Body of pancreas (tissue), 4 donors: Measurements from ENCODE around the gene CNNM4. TPM values are rescaled to one million over a fixed set of nuclear protein-coding genes. Genes with fewer than 3 reads are reported as not detected.

Experiments
- ATAC-seq: fragments of 150-250 bp; one replicate; pipeline ENCODE4 v1.9.1; 2016
- DNase-seq, 4 donors: peaks; one replicate each; pipeline ENCODE4 v3.0.0-alpha.2; 2019
- H3K27ac ChIP-seq, 4 donors: fragments of 200-600 bp; sonication (generic); 1 replicate in 3 of 4; 2 replicates in 1 of 4; pipeline versions ENCODE4 v1.5.1 to v1.6.1; 2016 to 2019; ENCODE audit warnings: mild to moderate bottlenecking in 1 of 4, mixed read lengths in 1 of 4, moderate library complexity in 1 of 4
- H3K27me3 ChIP-seq, 2 donors: fragments of 200-600 bp; sonication (generic); one replicate each; pipeline ENCODE4 v1.6.0; 2016; ENCODE audit warnings: mild to moderate bottlenecking in 1 of 2
- H3K36me3 ChIP-seq, 2 donors: fragments of 200-600 bp; sonication (generic); replicated peaks in 1 of 2; 2 replicates each; pipeline ENCODE4 v1.5.1; 2016; ENCODE audit warnings: low read depth in 2 of 2; ENCODE audit not compliant: insufficient read depth in 1 of 2
- H3K4me1 ChIP-seq: fragments of 200-600 bp; sonication (generic); one replicate; pipeline ENCODE4 v1.6.0; 2016
- H3K4me3 ChIP-seq, 2 donors: fragments of 200-600 bp; sonication (generic); 1 replicate in 1 of 2; 2 replicates in 1 of 2; pipeline ENCODE4 v1.5.1; 2016 to 2019
- H3K9me3 ChIP-seq, 3 donors: fragments of 200-600 bp; sonication (generic); 1 replicate in 2 of 3; 2 replicates in 1 of 3; pipeline ENCODE4 v1.5.1; 2016
- CTCF ChIP-seq, 7 experiments: fragments of 450-650 bp in 4 of 7; fragments of 200-600 bp in 3 of 7; sonication (generic) in 3 of 7; IDR thresholded peaks; one replicate each; pipeline ENCODE4 v1.5.1; 2016 to 2019; ENCODE audit warnings: antibody characterized with exemption in 7 of 7
- POLR2A ChIP-seq, 3 donors: fragments of 450-650 bp; IDR thresholded peaks; one replicate each; pipeline ENCODE4 v1.6.1; 2016; ENCODE audit warnings: antibody characterized with exemption in 3 of 3, mild to moderate bottlenecking in 2 of 3
- WGBS, 2 donors: methylation state at CpG; one replicate each; pipeline ENCODE4 v1.1.5; 2017; 5-methylcytosine and 5-hydroxymethylcytosine counted together
- intact Hi-C: fragments of 100-400 bp; cut with DNase I; formaldehyde crosslinking; loops from one replicate; pipeline ENCODE4 v1.15.1; 2023
- total RNA-seq, 2 donors: library from RNA; depleted of rRNA; stranded (reverse); fragments of >200 nt; gene quantifications; one replicate each; pipeline ENCODE4 v1.1.0, GENCODE V29; 2016

The CNNM4 gene
- total RNA-seq, 2 donors from 2014 or later: 4.3 to 7.8 TPM

GRCh38 chr2:96726131-96726530, 34.6 kb upstream of the CNNM4 start:
- H3K36me3 ChIP-seq: peaks cover 0 to 11% of the 10 kb centered on the region in 2 donors
- H3K9me3 ChIP-seq: no peaks in the 10 kb centered on the region
- WGBS, 2 donors: 85 to 86% methylated on average over 4 of the region's 4 CpGs
- no peak overlapping the region for H3K27ac ChIP-seq
- intact Hi-C loops: no loop called here
- no peaks in the 10 kb centered on the region for H3K27me3 ChIP-seq
- no peak overlapping the region for H3K4me3 ChIP-seq
- no peak for TF ChIP-seq CTCF (IDR thresholded peaks at IDR 0.05)
- TF ChIP-seq POLR2A (IDR thresholded peaks at IDR 0.05): no peak
- no peaks in the 10 kb centered on the region for H3K4me1 ChIP-seq
- ATAC-seq (no peak), DNase-seq (no peak)

- H3K4me1 ChIP-seq: no peaks in the 10 kb centered on the region
- no peak for DNase-seq
- 83 to 91% methylated on average over 5 of the region's 5 CpGs for WGBS, 2 donors
- peaks cover 0 to 13% of the 10 kb centered on the region in 2 donors for H3K36me3 ChIP-seq
- no peak for ATAC-seq
- H3K9me3 ChIP-seq: no peaks in the 10 kb centered on the region
- H3K4me3 ChIP-seq: no peak overlapping the region
- H3K27me3 ChIP-seq: no peaks in the 10 kb centered on the region
- intact Hi-C loops: no loop called here
- TF ChIP-seq CTCF (IDR thresholded peaks at IDR 0.05) (no peak), POLR2A (IDR thresholded peaks at IDR 0.05) (no peak)
- no peak overlapping the region for H3K27ac ChIP-seq
Measured at GRCh38 chr2:96727431-96727830, 33.3 kb upstream of the CNNM4 start.

- no peak for ATAC-seq
- Histone ChIP-seq H3K27ac (no peak overlapping the region), H3K9me3 (no peaks in the 10 kb centered on the region), H3K36me3 (peaks cover 4 to 24% of the 10 kb centered on the region in 2 donors), H3K4me1 (no peaks in the 10 kb centered on the region), H3K27me3 (no peaks in the 10 kb centered on the region), H3K4me3 (no peak overlapping the region)
- DNase-seq: no peak
- intact Hi-C loops: no loop called here
- TF ChIP-seq POLR2A (IDR thresholded peaks at IDR 0.05) (no peak), CTCF (IDR thresholded peaks at IDR 0.05) (no peak)
- 95 to 96% methylated on average over 7 of the region's 7 CpGs for WGBS, 2 donors
Measured at GRCh38 chr2:96729748-96730147, 31.0 kb upstream of the CNNM4 start.

- ATAC-seq (no peak), DNase-seq (no peak)
- H3K4me1 ChIP-seq: no peaks in the 10 kb centered on the region
- peaks cover 4 to 24% of the 10 kb centered on the region in 2 donors for H3K36me3 ChIP-seq
- 100% methylated on average over 2 of the region's 2 CpGs for WGBS, 2 donors
- no peak overlapping the region for H3K27ac ChIP-seq
- no peaks in the 10 kb centered on the region for H3K27me3 ChIP-seq
- no peaks in the 10 kb centered on the region for H3K9me3 ChIP-seq
- intact Hi-C loops: no loop called here
- TF ChIP-seq CTCF (IDR thresholded peaks at IDR 0.05) (no peak), POLR2A (IDR thresholded peaks at IDR 0.05) (no peak)
- no peak overlapping the region for H3K4me3 ChIP-seq
Measured at GRCh38 chr2:96730212-96730611, 30.5 kb upstream of the CNNM4 start.

- TF ChIP-seq POLR2A (IDR thresholded peaks at IDR 0.05): no peak
- no peak for TF ChIP-seq CTCF (IDR thresholded peaks at IDR 0.05)
- Histone ChIP-seq H3K27me3 (no peaks in the 10 kb centered on the region), H3K36me3 (peaks cover 4 to 18% of the 10 kb centered on the region in 2 donors), H3K27ac (no peak overlapping the region), H3K9me3 (no peaks in the 10 kb centered on the region), H3K4me3 (no peak overlapping the region), H3K4me1 (peaks cover 17% of the 10 kb centered on the region)
- no peak for DNase-seq
- intact Hi-C loops: no loop called here
- 63 to 84% methylated on average over 3 of the region's 3 CpGs for WGBS, 2 donors
- ATAC-seq: no peak
Measured at GRCh38 chr2:96733931-96734330, 26.8 kb upstream of the CNNM4 start.
